ENCODE results near the gene NLN. TPM values are rescaled to one million over a fixed set of nuclear protein-coding genes. Genes with fewer than 3 reads are reported as not detected.
"Not testable (repeated sequence)": the region's sequence is repeated elsewhere in the genome, so short reads cannot be mapped to it uniquely, and the experiment has no call there.

Gene NLN
- polyA plus RNA-seq, 4 donors = 34.8 to 48.8 (median 43.3) TPM

DNA sequence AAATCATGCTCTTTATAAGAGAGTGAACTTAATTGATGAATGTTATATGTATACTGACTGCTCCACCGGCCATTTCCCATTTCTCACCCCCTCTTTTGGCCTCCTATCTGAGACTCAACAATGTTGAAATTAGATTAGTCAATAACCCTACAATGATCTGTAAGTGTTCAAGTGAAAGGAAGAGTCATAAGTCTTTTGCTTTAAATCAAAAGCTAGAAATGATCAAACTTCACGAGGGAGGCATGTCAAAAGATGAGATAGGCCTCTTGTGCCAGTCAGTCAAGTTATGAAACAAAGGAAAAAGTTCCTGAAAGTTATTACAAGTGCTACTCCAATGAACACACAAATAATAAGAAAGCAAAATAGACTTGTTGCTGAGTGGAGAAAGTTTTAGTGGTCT lies 83.1 kb downstream of the NLN start:
- no peak for DNase-seq (ENCODE audit: low read depth in 4 of 4, low spot score in 3 of 4)

- DNase-seq (ENCODE audit: low read depth in 4 of 4, low spot score in 3 of 4) = not testable (repeated sequence)
These were observed 85.5 kb downstream of the NLN start for GRCh38 chr5:65807494-65807893.

DNA sequence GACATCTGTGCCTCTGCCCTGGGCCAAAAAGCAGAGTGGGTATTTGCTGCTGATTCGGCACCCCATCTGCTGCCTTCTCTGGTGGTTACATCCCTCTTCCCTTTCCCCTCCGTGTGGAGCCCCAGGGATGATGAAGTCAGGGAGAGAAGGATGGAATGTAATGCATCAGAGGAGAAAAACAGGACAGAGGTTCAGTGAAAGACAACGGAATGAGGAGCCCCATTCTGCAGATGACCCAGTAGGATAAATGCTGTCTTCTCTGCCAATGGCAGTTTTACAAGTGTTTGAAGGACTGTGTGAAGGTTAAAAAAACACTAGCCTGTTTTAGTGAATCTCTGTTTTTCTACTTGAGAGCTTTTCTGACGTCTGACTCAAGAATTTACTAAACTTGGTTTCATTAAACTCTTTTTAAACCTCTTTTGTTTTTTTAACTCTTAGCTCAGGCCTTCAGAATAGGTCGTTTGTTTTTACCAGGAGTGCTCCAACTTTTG lies 86.3 kb downstream of the NLN start:
- no peak for DNase-seq (ENCODE audit: low read depth in 4 of 4, low spot score in 3 of 4)

GRCh38 chr5:65808818-65809217 lies 86.8 kb downstream of the NLN start:
- DNase-seq (ENCODE audit: low read depth in 4 of 4, low spot score in 3 of 4) = no peak

GRCh38 chr5:65809817-65810531 lies 88.0 kb downstream of the NLN start:
- no peak for DNase-seq (ENCODE audit: low read depth in 4 of 4, low spot score in 3 of 4)

GRCh38 chr5:65811004-65811403 lies 89.0 kb downstream of the NLN start:
- DNase-seq (ENCODE audit: low read depth in 4 of 4, low spot score in 3 of 4) = no peak

DNA sequence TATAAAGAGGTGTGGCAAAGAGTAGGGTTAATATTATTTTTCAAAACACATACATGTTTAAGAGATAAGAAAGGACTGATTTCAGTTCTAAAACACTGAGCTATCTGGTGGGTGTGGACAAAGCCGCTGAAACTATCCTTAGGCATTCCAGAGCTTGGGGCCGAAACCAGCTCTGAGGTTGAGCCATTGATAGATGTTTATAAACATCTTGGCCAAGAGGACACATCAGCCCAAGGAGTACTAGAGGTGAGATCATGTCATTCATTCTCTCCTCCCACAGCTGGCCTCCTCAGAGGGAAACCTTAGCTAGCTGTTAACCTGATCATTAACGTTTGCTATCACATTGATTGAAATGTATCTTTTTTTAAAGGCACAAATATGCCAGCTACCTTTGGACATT lies 89.9 kb downstream of the NLN start:
- no peak for DNase-seq (ENCODE audit: low read depth in 4 of 4, low spot score in 3 of 4)

DNA sequence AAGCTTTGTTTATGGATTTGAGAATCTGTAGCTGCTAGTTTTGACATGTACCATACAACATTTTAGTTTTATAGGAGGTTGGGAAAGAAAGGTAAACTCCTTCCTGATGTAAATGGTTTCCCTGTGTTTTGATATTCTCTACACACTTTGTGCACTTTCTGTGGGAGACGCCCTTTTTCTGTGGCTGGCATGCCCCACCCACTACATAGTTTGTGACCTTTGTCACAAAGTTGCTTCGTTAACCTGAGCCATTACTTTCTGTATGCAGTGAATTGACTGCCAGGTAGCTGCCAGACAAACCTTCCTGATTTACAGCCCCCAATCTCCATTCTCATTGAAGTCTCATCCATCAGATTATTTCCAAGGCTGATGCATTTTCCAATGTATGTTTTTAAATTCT lies 90.6 kb downstream of the NLN start:
- no peak for DNase-seq (ENCODE audit: low read depth in 4 of 4, low spot score in 3 of 4)

DNA sequence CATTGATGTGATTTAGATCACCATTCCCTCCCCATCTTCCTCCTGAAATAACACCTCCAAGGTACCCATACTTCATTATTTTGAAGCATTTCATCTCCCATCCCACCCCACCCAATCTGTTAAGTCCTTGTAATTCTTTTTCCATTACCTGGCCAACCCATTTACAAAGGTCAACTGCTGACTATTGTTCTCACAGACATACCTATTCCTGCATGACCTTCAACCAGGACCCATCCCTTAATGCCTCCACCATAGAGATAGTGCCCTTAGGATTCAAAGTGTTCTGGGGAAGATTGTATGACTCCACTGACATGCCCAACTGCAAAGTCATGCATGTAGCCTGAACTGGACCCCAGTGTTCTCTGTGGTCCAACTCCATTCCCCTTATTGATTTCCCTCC lies 91.2 kb downstream of the NLN start:
- no peak for DNase-seq (ENCODE audit: low read depth in 4 of 4, low spot score in 3 of 4)

- DNase-seq (ENCODE audit: low read depth in 4 of 4, low spot score in 3 of 4) = no peak
These were observed 93.2 kb downstream of the NLN start for GRCh38 chr5:65815161-65815560.

DNA sequence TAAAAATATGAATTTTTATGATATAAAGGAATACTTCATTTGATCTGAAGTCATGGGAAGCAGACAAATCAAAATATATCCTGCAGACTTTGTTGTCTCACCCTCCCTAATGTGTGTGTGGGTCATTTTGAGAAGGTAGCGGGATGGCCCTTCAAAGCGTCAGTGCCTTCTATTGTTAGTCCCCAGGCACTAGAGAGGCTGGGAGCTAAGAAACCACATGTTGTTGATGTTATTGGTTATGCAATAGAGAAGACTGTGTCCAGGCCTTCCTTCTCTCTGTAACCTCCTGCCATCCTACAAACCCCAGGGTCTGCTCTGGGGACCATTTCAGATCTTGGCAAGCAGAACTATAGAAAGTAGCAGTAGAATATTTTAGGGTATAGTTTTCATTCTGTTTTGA lies 94.7 kb downstream of the NLN start:
- DNase-seq (ENCODE audit: low read depth in 4 of 4, low spot score in 3 of 4) = no peak

GRCh38 chr5:65817931-65818330 lies 95.9 kb downstream of the NLN start:
- no peak for DNase-seq (ENCODE audit: low read depth in 4 of 4, low spot score in 3 of 4)

- DNase-seq (ENCODE audit: low read depth in 4 of 4, low spot score in 3 of 4) = peak in 1 of 4 donors; percentile 8
These were observed 96.6 kb downstream of the NLN start for GRCh38 chr5:65818592-65818991.

- DNase-seq (ENCODE audit: low read depth in 4 of 4, low spot score in 3 of 4) = no peak
These were observed 97.4 kb downstream of the NLN start for GRCh38 chr5:65819215-65819904.

DNA sequence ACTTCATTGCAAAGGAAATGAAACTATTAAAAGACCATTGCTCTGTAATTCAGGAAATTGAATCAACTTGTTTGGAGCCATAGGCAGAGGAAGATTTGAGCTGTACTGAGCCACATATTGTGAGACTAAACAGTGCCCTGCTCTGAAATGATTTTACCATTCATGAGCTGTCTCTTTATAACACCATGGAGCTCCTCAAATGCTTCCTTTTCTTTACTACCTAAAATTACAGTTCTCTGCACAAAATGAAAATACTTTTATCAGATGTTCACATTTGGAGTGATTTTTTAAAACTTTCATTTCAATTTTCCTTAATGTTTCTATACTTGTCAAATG lies 97.9 kb downstream of the NLN start:
- no peak for DNase-seq (ENCODE audit: low read depth in 4 of 4, low spot score in 3 of 4)

- DNase-seq (ENCODE audit: low read depth in 4 of 4, low spot score in 3 of 4) = no peak
These were observed 98.4 kb downstream of the NLN start for GRCh38 chr5:65820373-65820772.

- no peak for DNase-seq (ENCODE audit: low read depth in 4 of 4, low spot score in 3 of 4)
These were observed 100.0 kb downstream of the NLN start for GRCh38 chr5:65821966-65822365.

- no peak for DNase-seq (ENCODE audit: low read depth in 4 of 4, low spot score in 3 of 4)
These were observed 100.7 kb downstream of the NLN start for GRCh38 chr5:65822710-65823109.

DNA sequence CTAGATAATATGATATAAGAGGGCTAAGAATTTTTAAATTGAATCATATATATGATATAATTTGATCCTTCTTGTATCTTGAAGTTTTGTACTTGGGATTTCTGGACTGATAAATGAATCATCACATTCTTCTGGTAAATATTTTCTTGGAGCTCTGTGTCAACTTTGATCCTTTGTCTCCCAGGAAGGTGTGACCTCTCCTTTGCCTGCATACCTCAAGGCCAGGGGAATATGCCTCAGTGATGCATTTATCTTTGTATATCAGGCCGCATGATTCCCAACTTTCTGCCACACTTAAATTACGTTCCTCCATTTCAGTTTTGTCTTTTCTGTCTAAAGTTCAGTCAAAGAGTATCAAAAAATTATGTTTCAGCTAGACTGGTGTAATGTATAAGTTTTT lies 101.2 kb downstream of the NLN start:
- no peak for DNase-seq (ENCODE audit: low read depth in 4 of 4, low spot score in 3 of 4)

- DNase-seq (ENCODE audit: low read depth in 4 of 4, low spot score in 3 of 4) = no peak
These were observed 101.9 kb downstream of the NLN start for GRCh38 chr5:65823845-65824445.

DNA sequence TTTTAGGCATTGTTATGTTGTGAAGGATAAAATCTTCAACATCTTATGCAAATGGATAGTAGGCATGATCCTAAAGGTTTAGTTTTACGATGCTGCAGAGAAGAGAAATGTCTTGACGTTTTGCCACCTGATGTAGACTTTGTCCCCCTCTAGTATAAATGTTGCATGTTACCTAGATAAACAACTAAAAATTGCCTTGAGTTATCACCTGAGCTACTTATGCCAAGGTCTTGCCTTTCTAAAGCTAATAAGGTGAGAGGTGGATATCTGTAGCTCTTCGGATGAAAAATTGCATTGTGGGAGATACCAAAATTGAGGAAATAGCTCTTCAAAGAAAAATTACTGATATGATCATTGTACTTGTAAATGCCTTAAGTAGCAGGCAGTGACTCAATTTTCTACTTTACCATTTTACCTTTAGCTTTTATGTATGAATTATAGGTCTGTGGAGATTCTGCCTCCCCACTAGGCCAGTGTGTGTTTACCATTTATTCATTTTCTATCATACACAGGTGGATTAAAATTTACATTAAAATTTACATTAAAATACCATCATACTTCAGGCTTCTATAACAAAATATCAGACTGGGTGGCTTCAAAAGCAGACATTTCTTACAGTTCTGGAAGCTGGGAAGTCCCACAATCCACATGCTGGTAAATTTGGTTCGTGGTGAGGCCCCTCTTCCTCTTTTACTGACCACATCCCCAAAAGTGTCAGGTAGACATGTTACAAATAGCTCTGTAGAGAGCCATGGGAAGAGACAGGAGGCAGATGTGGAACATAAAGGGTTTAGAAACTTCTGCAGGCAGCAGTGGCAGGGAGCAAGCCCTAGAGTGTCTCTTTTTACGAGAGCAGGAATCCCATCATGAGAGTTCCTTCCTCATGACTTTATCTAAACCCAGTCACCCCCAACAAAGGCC lies 103.7 kb downstream of the NLN start:
- no peak for DNase-seq (ENCODE audit: low read depth in 4 of 4, low spot score in 3 of 4)

All from right renal pelvis (tissue), 4 donors.